Ramos (cell line): Measurements from ENCODE around the gene DNAJC12.
"Not testable (repeated sequence)": the region's sequence is repeated elsewhere in the genome, so short reads cannot be mapped to it uniquely, and the experiment has no call there.

Experiments
- in situ Hi-C: fragments of 300-500 bp; cut with MboI; formaldehyde crosslinking; loops from one replicate; pipeline ENCODE4 v1.14.3; 2022; ENCODE audit warnings: low sequenced_read_pairs; ENCODE audit not compliant: unreplicated experiment

Gene DNAJC12

DNA sequence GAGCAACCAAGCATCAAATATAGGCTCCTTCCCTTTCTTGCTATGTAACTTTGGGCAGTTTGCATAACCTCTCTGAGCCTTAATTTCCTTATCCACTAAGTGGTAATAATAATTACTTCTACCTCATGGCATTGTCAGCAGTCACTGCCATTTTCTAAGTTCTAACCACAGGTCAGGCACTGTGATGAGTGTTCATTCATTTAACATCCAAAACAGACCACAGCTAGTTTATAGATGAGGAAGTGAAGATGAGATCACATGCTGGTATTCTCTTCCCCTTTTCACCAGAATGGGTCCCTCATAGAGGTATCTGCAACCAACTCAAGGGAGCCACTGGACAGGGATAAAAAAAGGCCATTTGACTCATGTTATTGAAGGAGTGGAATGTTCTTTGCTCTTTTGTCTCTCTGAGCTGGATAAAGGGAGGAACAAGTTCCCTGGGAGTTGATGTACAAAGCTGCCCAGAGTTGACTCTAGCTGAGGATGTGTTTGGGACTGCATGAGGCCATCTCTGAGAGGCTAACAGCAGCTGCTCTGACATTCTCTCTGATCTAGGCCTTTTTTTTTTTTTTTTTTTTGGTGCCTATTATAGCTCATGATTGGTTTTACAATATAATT, 65.0 kb downstream of the DNAJC12 start:
- in situ Hi-C loops = no loop called here

GRCh38 chr10:67772151-67772550, 65.8 kb downstream of the DNAJC12 start:
- in situ Hi-C loops = no loop called here

DNA sequence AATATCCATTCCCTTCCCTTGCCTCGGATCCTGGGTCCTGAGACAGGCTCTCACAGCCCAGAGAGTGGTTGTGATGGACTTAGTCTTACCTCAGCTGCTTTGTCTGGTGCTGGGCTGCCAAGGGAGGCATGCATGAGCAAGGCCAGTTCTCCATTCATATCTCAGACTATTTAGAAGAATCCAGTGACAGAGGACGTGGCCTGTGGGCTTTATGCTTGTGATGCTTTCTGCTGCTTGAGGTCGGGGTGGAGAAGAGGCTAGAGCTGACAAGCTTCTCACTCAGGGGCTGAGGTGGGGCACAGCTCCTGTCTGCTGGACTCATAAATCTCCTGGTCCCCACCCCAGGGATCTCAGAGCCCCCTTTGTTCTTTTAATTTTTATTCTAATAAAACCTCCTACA, 66.8 kb downstream of the DNAJC12 start:
- in situ Hi-C loops = no loop called here

- in situ Hi-C loops = no loop called here
Measured at GRCh38 chr10:67770537-67770936, 67.5 kb downstream of the DNAJC12 start.

GRCh38 chr10:67767244-67767643, 70.7 kb downstream of the DNAJC12 start:
- in situ Hi-C loops = no loop called here

DNA sequence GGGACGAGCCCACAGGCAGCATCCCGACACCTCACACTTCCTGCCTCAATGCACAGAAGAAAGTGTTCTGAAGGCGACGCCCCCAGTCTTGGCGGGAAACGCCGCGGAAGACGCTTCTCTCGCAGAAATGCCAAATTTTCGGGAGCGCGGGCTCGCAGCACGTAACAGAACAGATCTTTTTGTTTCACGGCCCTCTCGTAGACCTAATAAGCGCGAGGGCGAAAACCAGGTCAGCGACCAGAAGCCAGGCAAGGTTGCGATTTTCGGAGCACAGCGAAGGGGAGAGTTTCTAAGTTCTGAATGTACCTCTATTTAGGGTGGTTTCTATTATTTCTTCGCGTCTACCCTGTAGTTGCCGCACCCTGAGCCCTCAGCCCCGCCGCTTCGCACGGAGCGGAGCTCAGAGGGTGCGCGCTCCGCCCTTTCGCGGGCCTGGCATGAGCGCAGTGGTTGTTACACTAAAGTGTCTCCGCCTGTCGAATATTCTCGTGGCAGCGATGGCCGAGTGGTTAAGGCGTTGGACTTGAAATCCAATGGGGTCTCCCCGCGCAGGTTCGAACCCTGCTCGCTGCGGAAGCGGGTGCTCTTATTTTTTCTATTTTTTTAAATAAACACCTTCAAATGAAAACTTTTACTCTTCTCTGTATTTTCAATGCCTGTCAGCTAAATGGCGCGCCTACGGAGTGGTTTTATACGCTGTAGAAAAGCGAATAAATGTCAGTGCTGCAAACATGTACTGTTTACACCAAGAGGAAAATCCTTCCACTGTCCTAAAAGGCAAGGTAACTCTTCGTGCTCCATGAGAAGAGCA, 73.8 kb downstream of the DNAJC12 start:
- in situ Hi-C loops = no loop called here

DNA sequence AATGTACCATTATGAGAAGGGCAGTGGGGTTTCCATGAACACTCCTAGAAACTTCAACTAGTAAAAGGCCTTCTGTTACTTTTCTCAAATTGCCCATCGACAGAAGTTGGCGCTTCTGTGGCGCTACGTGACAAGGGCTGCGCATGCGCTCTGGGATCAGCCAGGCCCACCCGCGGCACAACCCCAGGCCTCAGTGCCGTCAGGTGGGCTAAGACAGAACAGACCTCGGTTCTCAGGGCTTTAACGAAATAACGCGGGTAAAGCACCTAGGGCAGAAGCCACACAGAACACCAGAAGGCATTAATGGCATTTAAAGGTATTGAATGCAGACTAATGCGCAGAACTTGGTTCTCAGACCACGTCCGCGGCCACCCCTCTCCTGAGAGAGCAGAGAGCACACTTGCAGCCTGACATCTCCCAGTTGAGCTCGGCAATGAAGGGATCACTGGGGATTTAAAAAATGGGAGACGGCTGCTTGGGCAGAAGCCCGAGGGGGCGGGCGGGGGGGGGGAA, 74.4 kb downstream of the DNAJC12 start:
- in situ Hi-C loops = no loop called here

- in situ Hi-C loops = not testable (repeated sequence)
Measured at GRCh38 chr10:67762567-67762966, 75.4 kb downstream of the DNAJC12 start.

GRCh38 chr10:67760272-67760671, 77.7 kb downstream of the DNAJC12 start:
- in situ Hi-C loops = no loop called here
